Neural crest cell (in vitro differentiated cells): ENCODE data around the gene CD58. TPM values are rescaled to one million over a fixed set of nuclear protein-coding genes. Genes with fewer than 3 reads are reported as not detected.

Experiments used
- DNase-seq: peaks from one replicate; pipeline ENCODE4 v3.0.0; 2021; ENCODE audit warnings: low read depth, mixed read lengths, low spot score
- H3K27ac Mint-ChIP-seq: one replicate; pipeline ENCODE4 v1.8.0; 2021; ENCODE audit warnings: mild to moderate bottlenecking, mixed read lengths; ENCODE audit not compliant: unreplicated experiment
- H3K27me3 Mint-ChIP-seq: 2 replicates; pipeline ENCODE4 v1.8.0; 2021; ENCODE audit warnings: low read depth, mild to moderate bottlenecking, mixed read lengths
- H3K36me3 Mint-ChIP-seq: 2 replicates; pipeline ENCODE4 v1.8.0; 2021; ENCODE audit warnings: low read depth, mild to moderate bottlenecking, mixed read lengths
- H3K4me1 Mint-ChIP-seq: 2 replicates; pipeline ENCODE4 v1.8.0; 2021; ENCODE audit warnings: mixed read lengths
- H3K4me3 Mint-ChIP-seq: one replicate; pipeline ENCODE4 v1.8.0; 2021; ENCODE audit warnings: mild to moderate bottlenecking, mixed read lengths
- H3K9me3 Mint-ChIP-seq: 2 replicates; pipeline ENCODE4 v1.8.0; 2021; ENCODE audit warnings: mixed read lengths
- CTCF ChIP-seq: fragments of 200-600 bp; sonication (generic); conservative IDR thresholded peaks from 2 replicates; pipeline ENCODE4 v1.5.0; 2021; ENCODE audit warnings: antibody characterized with exemption, mild to moderate bottlenecking
- total RNA-seq: library from RNA; stranded (reverse); gene quantifications from 2 replicates; pipeline ENCODE4 v1.2.1, GENCODE V29; 2021

Gene CD58
- total RNA-seq, 1 donor from 2014 or later: 7.1 TPM

GRCh38 chr1:116560704-116561490 lies 9.9 kb downstream of the CD58 start:
- Mint-ChIP-seq H3K4me1 (no peaks in the 10 kb centered on the region), H3K9me3 (peaks cover 12% of the 10 kb centered on the region), H3K27ac (no peak overlapping the region), H3K4me3 (no peak overlapping the region), H3K36me3 (peaks cover 25% of the 10 kb centered on the region), H3K27me3 (no peaks in the 10 kb centered on the region)
- no peak for DNase-seq
- no peak for TF ChIP-seq CTCF

GRCh38 chr1:116559304-116559761 lies 11.5 kb downstream of the CD58 start:
- Mint-ChIP-seq H3K36me3 (peaks cover 17% of the 10 kb centered on the region), H3K4me1 (no peaks in the 10 kb centered on the region), H3K27ac (no peak overlapping the region), H3K9me3 (peaks cover 8% of the 10 kb centered on the region), H3K27me3 (no peaks in the 10 kb centered on the region), H3K4me3 (no peak overlapping the region)
- no peak for TF ChIP-seq CTCF
- DNase-seq: no peak

GRCh38 chr1:116558571-116558970 lies 12.3 kb downstream of the CD58 start:
- DNase-seq: no peak
- H3K9me3 Mint-ChIP-seq: peaks cover 5% of the 10 kb centered on the region
- H3K36me3 Mint-ChIP-seq: peaks cover 12% of the 10 kb centered on the region
- no peak overlapping the region for H3K4me3 Mint-ChIP-seq
- no peak overlapping the region for H3K27ac Mint-ChIP-seq
- H3K27me3 Mint-ChIP-seq: no peaks in the 10 kb centered on the region
- no peaks in the 10 kb centered on the region for H3K4me1 Mint-ChIP-seq
- no peak for TF ChIP-seq CTCF

GRCh38 chr1:116558140-116558549 lies 12.7 kb downstream of the CD58 start:
- TF ChIP-seq CTCF: no peak
- H3K4me3 Mint-ChIP-seq: no peak overlapping the region
- no peaks in the 10 kb centered on the region for H3K27me3 Mint-ChIP-seq
- DNase-seq: no peak
- H3K9me3 Mint-ChIP-seq: peaks cover 5% of the 10 kb centered on the region
- no peak overlapping the region for H3K27ac Mint-ChIP-seq
- peaks cover 9% of the 10 kb centered on the region for H3K36me3 Mint-ChIP-seq
- H3K4me1 Mint-ChIP-seq: no peaks in the 10 kb centered on the region

GRCh38 chr1:116557323-116557878 lies 13.4 kb downstream of the CD58 start:
- TF ChIP-seq CTCF: no peak
- peaks cover 1% of the 10 kb centered on the region for H3K36me3 Mint-ChIP-seq
- no peak for DNase-seq
- no peaks in the 10 kb centered on the region for H3K4me1 Mint-ChIP-seq
- H3K27me3 Mint-ChIP-seq: no peaks in the 10 kb centered on the region
- H3K9me3 Mint-ChIP-seq: peaks cover 1% of the 10 kb centered on the region
- no peak overlapping the region for H3K4me3 Mint-ChIP-seq
- no peak overlapping the region for H3K27ac Mint-ChIP-seq
